SU-DHL-6 (cell line): ENCODE measurements around the gene TMEM182.

Experiments
- EZH2phosphoT487 ChIP-seq: fragments of 200-600 bp; sonication (generic), shearing (Covaris generic); conservative IDR thresholded peaks from 2 replicates; pipeline ENCODE4 v1.6.1; 2018; ENCODE audit warnings: mild to moderate bottlenecking, antibody characterized with exemption, low read length, moderate library complexity, mixed read lengths
- TF ChIP-seq, protein P1 (sequence below): fragments of 200-600 bp; sonication (generic); IDR thresholded peaks from one replicate; pipeline ENCODE4 v1.5.1; 2017; ENCODE audit warnings: antibody characterized with exemption, mild to moderate bottlenecking, low read length, moderate library complexity; ENCODE audit not compliant: insufficient read depth, poor library complexity, severe bottlenecking

DNA sequence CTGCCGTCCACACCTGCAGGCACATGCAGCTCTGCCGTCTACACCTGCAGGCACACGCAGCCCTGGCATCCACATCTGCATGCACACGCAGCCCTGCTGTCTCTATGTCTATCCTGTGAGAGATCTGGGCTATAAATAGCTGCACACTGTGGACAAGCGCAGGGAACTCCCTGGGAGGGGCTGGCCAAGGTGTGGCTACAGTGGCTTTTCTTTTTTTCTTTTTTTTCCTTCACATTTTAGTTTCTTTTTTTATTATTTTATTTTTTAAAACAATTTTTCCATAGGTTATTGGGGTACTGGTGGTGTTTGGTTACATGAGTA is 42.0 kb downstream of the TMEM182 start:
- TF ChIP-seq, protein P1, sequence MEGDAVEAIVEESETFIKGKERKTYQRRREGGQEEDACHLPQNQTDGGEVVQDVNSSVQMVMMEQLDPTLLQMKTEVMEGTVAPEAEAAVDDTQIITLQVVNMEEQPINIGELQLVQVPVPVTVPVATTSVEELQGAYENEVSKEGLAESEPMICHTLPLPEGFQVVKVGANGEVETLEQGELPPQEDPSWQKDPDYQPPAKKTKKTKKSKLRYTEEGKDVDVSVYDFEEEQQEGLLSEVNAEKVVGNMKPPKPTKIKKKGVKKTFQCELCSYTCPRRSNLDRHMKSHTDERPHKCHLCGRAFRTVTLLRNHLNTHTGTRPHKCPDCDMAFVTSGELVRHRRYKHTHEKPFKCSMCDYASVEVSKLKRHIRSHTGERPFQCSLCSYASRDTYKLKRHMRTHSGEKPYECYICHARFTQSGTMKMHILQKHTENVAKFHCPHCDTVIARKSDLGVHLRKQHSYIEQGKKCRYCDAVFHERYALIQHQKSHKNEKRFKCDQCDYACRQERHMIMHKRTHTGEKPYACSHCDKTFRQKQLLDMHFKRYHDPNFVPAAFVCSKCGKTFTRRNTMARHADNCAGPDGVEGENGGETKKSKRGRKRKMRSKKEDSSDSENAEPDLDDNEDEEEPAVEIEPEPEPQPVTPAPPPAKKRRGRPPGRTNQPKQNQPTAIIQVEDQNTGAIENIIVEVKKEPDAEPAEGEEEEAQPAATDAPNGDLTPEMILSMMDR, result no peak
- no peak for TF ChIP-seq EZH2phosphoT487
